Measurements from ENCODE around the gene CLSTN1.

The CLSTN1 gene

GRCh38 chr1:9823943-9824701 is at the start of gene CLSTN1:
CLSTN1 (minus strand) TSS chr1:9823965; CDS start chr1:9823733, 232 bp downstream.
- DNase-seq (ENCODE audit: low spot score): peak; percentile 96

- no peak for DNase-seq (ENCODE audit: low spot score)
These were observed 49.6 kb upstream of the CLSTN1 start for GRCh38 chr1:9873385-9873784.

- DNase-seq (ENCODE audit: low spot score): no peak
These were observed 48.8 kb upstream of the CLSTN1 start for GRCh38 chr1:9872430-9873165.

GRCh38 chr1:9871707-9872425 is 48.1 kb upstream of the CLSTN1 start:
- DNase-seq (ENCODE audit: low spot score): no peak

GRCh38 chr1:9871021-9871420 is 47.3 kb upstream of the CLSTN1 start:
- DNase-seq (ENCODE audit: low spot score): no peak

- DNase-seq (ENCODE audit: low spot score): no peak
These were observed 46.8 kb upstream of the CLSTN1 start for GRCh38 chr1:9870572-9870971.

GRCh38 chr1:9869831-9870251 is 46.1 kb upstream of the CLSTN1 start:
- no peak for DNase-seq (ENCODE audit: low spot score)

- no peak for DNase-seq (ENCODE audit: low spot score)
These were observed 44.5 kb upstream of the CLSTN1 start for GRCh38 chr1:9868244-9868590.

- peak; percentile 84 for DNase-seq (ENCODE audit: low spot score)
These were observed 43.9 kb upstream of the CLSTN1 start for GRCh38 chr1:9867408-9868243.

GRCh38 chr1:9866836-9867235 is 43.1 kb upstream of the CLSTN1 start:
- DNase-seq (ENCODE audit: low spot score): no peak

GRCh38 chr1:9865724-9866123 is 42.0 kb upstream of the CLSTN1 start:
- DNase-seq (ENCODE audit: low spot score): no peak

GRCh38 chr1:9863371-9863770 is 39.6 kb upstream of the CLSTN1 start:
- DNase-seq (ENCODE audit: low spot score): no peak

- DNase-seq (ENCODE audit: low spot score): no peak
These were observed 37.6 kb upstream of the CLSTN1 start for GRCh38 chr1:9861360-9861759.

- DNase-seq (ENCODE audit: low spot score): no peak
These were observed 37.1 kb upstream of the CLSTN1 start for GRCh38 chr1:9860887-9861286.

- DNase-seq (ENCODE audit: low spot score): no peak
These were observed 35.7 kb upstream of the CLSTN1 start for GRCh38 chr1:9859281-9860014.

- DNase-seq (ENCODE audit: low spot score): no peak
These were observed 34.7 kb upstream of the CLSTN1 start for GRCh38 chr1:9858293-9859035.

GRCh38 chr1:9855186-9855585 is 31.4 kb upstream of the CLSTN1 start:
- no peak for DNase-seq (ENCODE audit: low spot score)

GRCh38 chr1:9853249-9853595 is 29.5 kb upstream of the CLSTN1 start:
- no peak for DNase-seq (ENCODE audit: low spot score)

- DNase-seq (ENCODE audit: low spot score): peak; percentile 90
These were observed 28.9 kb upstream of the CLSTN1 start for GRCh38 chr1:9852410-9853248.

GRCh38 chr1:9852004-9852403 is 28.2 kb upstream of the CLSTN1 start:
- DNase-seq (ENCODE audit: low spot score): no peak

Measured in AG08395 (cell line).